GM12892 (cell line): ENCODE data around the gene CPNE2.

Experiments used
- POLR2A ChIP-seq: IDR thresholded peaks from 2 replicates; pipeline ENCODE4 v1.6.1; 2011; ENCODE audit warnings: low read depth, low read length, control low read depth
- POLR2AphosphoS5 ChIP-seq: IDR thresholded peaks from 2 replicates; pipeline ENCODE4 v1.6.1; 2011; ENCODE audit warnings: low read depth, low read length, control low read depth
- TAF1 ChIP-seq: IDR thresholded peaks from 2 replicates; pipeline ENCODE4 v1.6.1; 2011; ENCODE audit warnings: low read depth, mild to moderate bottlenecking, control low read depth, low read length, borderline replicate concordance

GRCh38 chr16:57191056-57191571 lies 98.7 kb downstream of the CPNE2 start:
- no peak for TF ChIP-seq POLR2AphosphoS5
- TF ChIP-seq POLR2A: no peak
- TF ChIP-seq TAF1: no peak
